GM23338 (cell line): Measurements from ENCODE around the gene GLB1L3. TPM values are rescaled to one million over a fixed set of nuclear protein-coding genes. Genes with fewer than 3 reads are reported as not detected.

Experiments
- ATAC-seq: fragments of 200-7000 bp; cut with Tn5 transposase; 3 replicates; pipeline ENCODE4 v1.9.1; 2020
- DNase-seq: peaks from one replicate; pipeline ENCODE4 v3.0.0-alpha.2; 2015; ENCODE audit warnings: low spot score
- H2AFZ ChIP-seq: fragments of 200-600 bp; sonication (generic); 2 replicates; pipeline ENCODE4 v1.8.0; 2016; ENCODE audit warnings: antibody characterized with exemption, mild to moderate bottlenecking, moderate library complexity
- H3F3A ChIP-seq: fragments of 200-600 bp; sonication (generic); replicated peaks from 2 replicates; pipeline ENCODE4 v1.8.0; 2017; ENCODE audit warnings: antibody characterized with exemption, mixed run types, low read depth
- H3K27ac ChIP-seq: fragments of 200-600 bp; sonication (generic); 2 replicates; pipeline ENCODE4 v1.6.1; 2016; ENCODE audit warnings: low read depth
- H3K27me3 ChIP-seq: fragments of 200-600 bp; sonication (generic); 2 replicates; pipeline ENCODE4 v1.8.0; 2016; ENCODE audit warnings: mild to moderate bottlenecking, mixed run types, moderate library complexity; ENCODE audit not compliant: insufficient read depth
- H3K36me3 ChIP-seq: fragments of 200-600 bp; sonication (generic); 2 replicates; pipeline ENCODE4 v1.8.0; 2016; ENCODE audit warnings: mild to moderate bottlenecking; ENCODE audit not compliant: insufficient read depth
- H3K4me1 ChIP-seq: fragments of 200-600 bp; sonication (generic); 2 replicates; pipeline ENCODE4 v1.8.0; 2016; ENCODE audit warnings: mild to moderate bottlenecking, moderate library complexity; ENCODE audit not compliant: insufficient read depth
- H3K4me2 ChIP-seq: fragments of 200-600 bp; sonication (generic); 2 replicates; pipeline ENCODE4 v1.7.1; 2017; ENCODE audit warnings: mixed run types
- H3K4me3 ChIP-seq: fragments of 200-600 bp; sonication (generic); 2 replicates; pipeline ENCODE4 v1.6.1; 2016; ENCODE audit warnings: mixed run types
- H3K79me2 ChIP-seq: fragments of 200-600 bp; sonication (generic); replicated peaks from 2 replicates; pipeline ENCODE4 v1.8.0; 2017; ENCODE audit warnings: mild to moderate bottlenecking; ENCODE audit not compliant: insufficient read depth
- H3K9me2 ChIP-seq: fragments of 200-600 bp; sonication (generic); 2 replicates; pipeline ENCODE4 v1.8.0; 2017; ENCODE audit not compliant: insufficient read depth
- H4K20me1 ChIP-seq: fragments of 200-600 bp; sonication (generic); replicated peaks from 2 replicates; pipeline ENCODE4 v1.8.0; 2017; ENCODE audit warnings: mild to moderate bottlenecking; ENCODE audit not compliant: insufficient read depth
- H3K27ac Mint-ChIP-seq: 2 replicates; pipeline ENCODE4 v1.8.0; 2020; ENCODE audit warnings: inconsistent platforms, mild to moderate bottlenecking, moderate library complexity, mixed read lengths
- H3K27me3 Mint-ChIP-seq: 3 replicates; pipeline ENCODE4 v1.8.0; 2022; ENCODE audit warnings: low read depth, mild to moderate bottlenecking, moderate library complexity, mixed read lengths, inconsistent platforms; ENCODE audit not compliant: insufficient read depth, poor library complexity
- H3K36me3 Mint-ChIP-seq: 3 replicates; pipeline ENCODE4 v1.8.0; 2021; ENCODE audit warnings: low read depth, mild to moderate bottlenecking, inconsistent platforms, moderate library complexity, mixed read lengths
- H3K4me1 Mint-ChIP-seq: 3 replicates; pipeline ENCODE4 v1.8.0; 2020; ENCODE audit warnings: mild to moderate bottlenecking, inconsistent platforms, mixed read lengths
- H3K4me3 Mint-ChIP-seq: 3 replicates; pipeline ENCODE4 v1.8.0; 2021; ENCODE audit warnings: moderate library complexity, mild to moderate bottlenecking, inconsistent platforms, mixed read lengths
- H3K9me3 Mint-ChIP-seq: 3 replicates; pipeline ENCODE4 v1.8.0; 2020; ENCODE audit warnings: moderate library complexity, mild to moderate bottlenecking, inconsistent platforms, mixed read lengths
- EZH2 ChIP-seq: fragments of 200-600 bp; sonication (generic); IDR thresholded peaks from one replicate; pipeline ENCODE4 v1.8.0; 2017; ENCODE audit warnings: antibody characterized with exemption, mild to moderate bottlenecking, low read depth; ENCODE audit not compliant: unreplicated experiment
- EZH2phosphoT487 ChIP-seq: fragments of 200-600 bp; sonication (generic); IDR thresholded peaks from one replicate; pipeline ENCODE4 v1.8.1; 2018; ENCODE audit warnings: antibody characterized with exemption; ENCODE audit not compliant: unreplicated experiment
- JUNB ChIP-seq: IDR thresholded peaks from one replicate; pipeline ENCODE4 v1.6.1; 2016; ENCODE audit warnings: antibody characterized with exemption; ENCODE audit not compliant: unreplicated experiment
- NANOG ChIP-seq: IDR thresholded peaks from 2 replicates; pipeline ENCODE4 v1.6.1; 2016; ENCODE audit warnings: antibody characterized with exemption, borderline replicate concordance
- POLR2AphosphoS5 ChIP-seq: IDR thresholded peaks from 2 replicates; pipeline ENCODE4 v1.6.1; 2016; ENCODE audit warnings: antibody characterized with exemption, low read depth
- STAT1 ChIP-seq: IDR thresholded peaks from one replicate; pipeline ENCODE4 v1.6.1; 2016; ENCODE audit warnings: antibody characterized with exemption; ENCODE audit not compliant: unreplicated experiment
- ZNF114 ChIP-seq: fragments of 250-450 bp; sonication (Bioruptor Pico); IDR thresholded peaks from 2 replicates; pipeline ENCODE4 v1.5.0; 2020; ENCODE audit warnings: mild to moderate bottlenecking, moderate library complexity
- ZNF331 ChIP-seq: fragments of 250-450 bp; sonication (Bioruptor Pico); IDR thresholded peaks from 2 replicates; pipeline ENCODE4 v1.5.0; 2020; ENCODE audit warnings: low read depth, mild to moderate bottlenecking, moderate library complexity
- ZNF462 ChIP-seq: fragments of 250-450 bp; sonication (Bioruptor Pico); IDR thresholded peaks from 2 replicates; pipeline ENCODE4 v1.5.0; 2020; ENCODE audit warnings: mild to moderate bottlenecking, moderate library complexity
- polyA plus RNA-seq: library from polyadenylated mRNA; unstranded; fragments of >200 nt; fragmentation: Nextera tagmentation; extraction: Ambion mirVana; gene quantifications from 2 replicates; pipeline ENCODE4 v1.2.1, GENCODE V29; 2016
- total RNA-seq: library from RNA; depleted of rRNA; stranded (reverse); fragments of >200 nt; shearing (Covaris generic); gene quantifications from 2 replicates; pipeline ENCODE4 v1.2.3, GENCODE V29; 2014
- TF ChIP-seq, protein P1 (sequence below): IDR thresholded peaks from 2 replicates; pipeline ENCODE4 v1.6.1; 2016; ENCODE audit warnings: antibody characterized with exemption

The GLB1L3 gene
- total and polyA plus RNA-seq, 2 experiments from 2014 or later: 28.8 to 33.1 TPM

DNA sequence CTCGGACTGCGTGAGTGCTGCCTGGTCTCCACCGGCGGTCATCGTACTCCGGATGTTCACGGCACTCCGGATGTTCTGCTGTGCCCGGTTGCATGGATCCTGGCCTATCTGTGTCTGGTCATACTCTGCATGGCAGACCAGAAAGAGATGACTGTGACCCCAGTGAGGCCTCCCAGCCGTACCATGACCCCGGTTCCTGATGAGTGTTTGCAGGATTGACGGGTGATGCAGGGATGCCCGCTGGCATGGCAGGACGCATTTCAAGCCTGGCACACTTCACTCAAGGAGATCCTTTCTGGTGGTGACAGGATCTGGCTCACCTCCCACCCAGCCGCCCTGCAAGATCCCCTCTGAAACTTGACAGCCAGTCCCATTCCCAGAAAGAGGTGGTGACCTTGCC, 61.9 kb downstream of the GLB1L3 start:
- Histone ChIP-seq H3F3A (no peaks in the 10 kb centered on the region; the same call in 1 of the 2 replicates), H4K20me1 (peaks cover 2% of the 10 kb centered on the region; the same call in 1 of the 2 replicates)
- no peak overlapping the region for H3K27ac Mint-ChIP-seq

More for the DNA sequence above, 61.9 kb downstream of the GLB1L3 start:
- DNase-seq (no peak), ATAC-seq (no peak)
- peaks cover 12% of the 10 kb centered on the region for H3K27me3 Mint-ChIP-seq
- no peaks in the 10 kb centered on the region for H3K9me3 Mint-ChIP-seq
- no peaks in the 10 kb centered on the region for H3K4me1 ChIP-seq
- H3K4me3 ChIP-seq: no peak overlapping the region
- H3K36me3 ChIP-seq: no peaks in the 10 kb centered on the region
- no peak overlapping the region for H3K4me2 ChIP-seq
- H3K4me1 Mint-ChIP-seq: peaks cover 10% of the 10 kb centered on the region
- H3K4me3 Mint-ChIP-seq: no peak overlapping the region
- TF ChIP-seq EZH2phosphoT487: no peak
- no peak for TF ChIP-seq ZNF331
- no peak for TF ChIP-seq POLR2AphosphoS5
- TF ChIP-seq ZNF462 (CRISPR knock-in tag): no peak
- TF ChIP-seq EZH2: no peak
- TF ChIP-seq STAT1: no peak
- no peak for TF ChIP-seq ZNF114 (CRISPR knock-in tag)
- TF ChIP-seq, protein P1, sequence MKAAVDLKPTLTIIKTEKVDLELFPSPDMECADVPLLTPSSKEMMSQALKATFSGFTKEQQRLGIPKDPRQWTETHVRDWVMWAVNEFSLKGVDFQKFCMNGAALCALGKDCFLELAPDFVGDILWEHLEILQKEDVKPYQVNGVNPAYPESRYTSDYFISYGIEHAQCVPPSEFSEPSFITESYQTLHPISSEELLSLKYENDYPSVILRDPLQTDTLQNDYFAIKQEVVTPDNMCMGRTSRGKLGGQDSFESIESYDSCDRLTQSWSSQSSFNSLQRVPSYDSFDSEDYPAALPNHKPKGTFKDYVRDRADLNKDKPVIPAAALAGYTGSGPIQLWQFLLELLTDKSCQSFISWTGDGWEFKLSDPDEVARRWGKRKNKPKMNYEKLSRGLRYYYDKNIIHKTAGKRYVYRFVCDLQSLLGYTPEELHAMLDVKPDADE: no peak
- no peak for TF ChIP-seq JUNB
- TF ChIP-seq NANOG: no peak
- H3K9me2 ChIP-seq: no peaks in the 10 kb centered on the region
- H3K27me3 ChIP-seq: peaks cover 7% of the 10 kb centered on the region
- H3K79me2 ChIP-seq: no peaks in the 10 kb centered on the region
- H3K36me3 Mint-ChIP-seq: no peaks in the 10 kb centered on the region
- H2AFZ ChIP-seq: no peak overlapping the region
- no peak overlapping the region for H3K27ac ChIP-seq
